ENCODE results near the gene RABAC1. TPM values are rescaled to one million over a fixed set of nuclear protein-coding genes. Genes with fewer than 3 reads are reported as not detected.

RABAC1 gene
- total RNA-seq, 2 experiments from 2014 or later: 171 to 191 TPM

DNA sequence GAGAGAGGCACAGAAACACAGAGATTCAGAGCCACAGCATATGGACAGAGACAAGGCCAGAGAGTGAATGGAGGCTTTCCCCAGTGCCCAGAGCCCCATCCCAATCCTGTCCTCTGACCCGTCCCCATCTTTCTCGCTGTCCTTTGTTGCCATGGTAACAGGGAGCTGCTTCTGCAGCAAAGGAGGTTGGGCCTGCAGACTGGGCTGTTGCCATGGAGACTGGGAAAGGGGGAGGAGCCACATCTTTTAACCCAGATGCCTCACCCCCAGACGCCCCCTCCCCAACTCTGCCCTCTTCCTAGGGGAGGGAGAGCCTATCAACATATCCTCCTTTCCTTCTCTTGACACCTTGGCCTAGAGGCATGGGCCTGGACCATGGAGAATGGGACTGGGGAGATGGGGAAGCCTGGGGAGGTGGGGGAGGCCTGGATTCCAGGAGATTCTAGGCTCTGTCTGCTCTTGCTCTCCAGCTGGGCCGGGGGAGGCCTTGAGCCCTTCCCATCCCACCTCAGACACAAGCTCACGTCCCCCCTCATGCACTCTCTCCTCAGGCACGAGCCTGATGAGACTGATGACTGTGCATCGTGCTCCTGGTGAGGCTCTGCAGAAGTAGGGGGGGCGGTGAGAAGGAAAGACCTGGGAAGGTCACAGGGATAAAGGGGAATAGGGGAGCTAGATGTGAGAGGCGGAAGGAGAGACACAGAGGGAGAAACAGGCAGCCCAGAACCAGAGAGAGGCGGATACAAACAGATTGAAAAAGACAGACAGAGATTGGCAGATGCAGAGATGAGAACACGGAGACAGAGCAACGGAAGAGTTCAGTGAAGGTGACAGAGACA lies 37.1 kb upstream of the RABAC1 start:
- no peak overlapping the region for H3K4me3 ChIP-seq (ENCODE audit: low read depth, low read length, poor library complexity, severe bottlenecking)
- CTCF ChIA-PET (ENCODE audit: unreplicated experiment): no interaction called here
- no peaks in the 10 kb centered on the region for H3K9me2 ChIP-seq (ENCODE audit: insufficient read depth, low read length)
- POLR2A ChIA-PET: no interaction called here
- TF ChIP-seq, protein P1, sequence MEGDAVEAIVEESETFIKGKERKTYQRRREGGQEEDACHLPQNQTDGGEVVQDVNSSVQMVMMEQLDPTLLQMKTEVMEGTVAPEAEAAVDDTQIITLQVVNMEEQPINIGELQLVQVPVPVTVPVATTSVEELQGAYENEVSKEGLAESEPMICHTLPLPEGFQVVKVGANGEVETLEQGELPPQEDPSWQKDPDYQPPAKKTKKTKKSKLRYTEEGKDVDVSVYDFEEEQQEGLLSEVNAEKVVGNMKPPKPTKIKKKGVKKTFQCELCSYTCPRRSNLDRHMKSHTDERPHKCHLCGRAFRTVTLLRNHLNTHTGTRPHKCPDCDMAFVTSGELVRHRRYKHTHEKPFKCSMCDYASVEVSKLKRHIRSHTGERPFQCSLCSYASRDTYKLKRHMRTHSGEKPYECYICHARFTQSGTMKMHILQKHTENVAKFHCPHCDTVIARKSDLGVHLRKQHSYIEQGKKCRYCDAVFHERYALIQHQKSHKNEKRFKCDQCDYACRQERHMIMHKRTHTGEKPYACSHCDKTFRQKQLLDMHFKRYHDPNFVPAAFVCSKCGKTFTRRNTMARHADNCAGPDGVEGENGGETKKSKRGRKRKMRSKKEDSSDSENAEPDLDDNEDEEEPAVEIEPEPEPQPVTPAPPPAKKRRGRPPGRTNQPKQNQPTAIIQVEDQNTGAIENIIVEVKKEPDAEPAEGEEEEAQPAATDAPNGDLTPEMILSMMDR (conservative IDR thresholded peaks at IDR 0.05; ENCODE audit: low read length): no peak
- no peak for TF ChIP-seq EZH2phosphoT487 (IDR thresholded peaks at IDR 0.05; ENCODE audit: borderline replicate concordance, low read depth, low read length)
- no peak overlapping the region for H3K27ac ChIP-seq (ENCODE audit: low read depth, low read length, poor library complexity, severe bottlenecking)
- H3K36me3 ChIP-seq (ENCODE audit: insufficient read depth, low read length): no peaks in the 10 kb centered on the region
- H4K20me1 ChIP-seq (ENCODE audit: insufficient read depth, low read length): no peaks in the 10 kb centered on the region
- H3K4me2 ChIP-seq (ENCODE audit: low read length): no peak overlapping the region
- no peaks in the 10 kb centered on the region for H3K9me3 ChIP-seq (ENCODE audit: low read length)
- intact Hi-C loops (cut with micrococcal nuclease; ENCODE audit: unreplicated experiment): loop anchor here (2.0 kb wide), 1 partner anchor 37 kb away; the partner anchor contains the start of gene RABAC1
- no peak overlapping the region for H2AFZ ChIP-seq (ENCODE audit: low read length)
- H3K4me1 ChIP-seq (ENCODE audit: insufficient read depth, low read length, poor library complexity, severe bottlenecking): peaks cover 38% of the 10 kb centered on the region
- peak; percentile 42 for DNase-seq (ENCODE audit: low spot score)
- BruUV-seq (replicated peaks): no TSS peak
- H3K79me2 ChIP-seq (ENCODE audit: insufficient read depth, low read depth, low read length): no peaks in the 10 kb centered on the region

DNA sequence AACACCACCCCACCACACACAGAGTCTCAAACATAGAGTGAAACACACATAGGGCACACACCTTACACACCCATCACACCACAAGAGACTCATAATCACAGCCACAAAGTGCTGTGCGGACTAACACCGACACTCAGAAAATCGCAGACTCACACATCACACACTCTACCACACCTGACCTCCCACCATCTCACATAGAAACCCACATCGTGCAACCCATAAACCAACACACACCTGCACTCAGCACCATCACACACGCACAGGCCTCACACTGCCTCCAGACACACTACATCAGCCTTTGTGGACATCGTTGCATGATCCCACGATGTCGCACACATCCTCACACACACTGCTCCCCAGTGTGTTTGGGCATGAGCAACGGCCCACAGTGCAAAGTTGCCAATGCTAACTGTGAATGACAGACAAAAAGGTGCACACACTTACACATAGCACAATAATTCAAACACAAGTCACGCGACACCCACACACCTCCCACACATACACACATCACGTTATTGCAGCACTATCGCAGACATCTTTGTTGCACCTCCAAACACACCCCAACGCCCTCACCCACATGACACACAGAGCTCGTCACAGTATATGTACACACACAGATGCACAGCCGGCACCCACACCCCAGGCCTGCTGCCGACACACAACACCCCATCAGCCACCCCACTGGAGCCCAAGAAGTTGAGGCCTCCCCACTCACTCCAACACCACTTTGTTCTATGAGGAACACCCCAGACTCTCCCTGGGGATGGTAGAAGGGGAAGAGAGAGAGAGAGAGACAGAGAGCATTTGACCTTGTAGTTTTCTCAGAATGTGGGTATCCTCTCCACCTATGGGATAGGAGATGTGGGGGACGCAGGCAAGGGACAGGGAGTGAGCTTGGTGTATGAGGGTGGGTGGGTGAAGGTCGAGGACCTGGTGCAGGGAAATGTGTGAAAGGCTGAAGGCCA lies 36.2 kb upstream of the RABAC1 start:
- TF ChIP-seq, protein P1 (conservative IDR thresholded peaks at IDR 0.05; ENCODE audit: low read length): no peak
- TF ChIP-seq EZH2phosphoT487 (IDR thresholded peaks at IDR 0.05; ENCODE audit: borderline replicate concordance, low read depth, low read length): no peak
- H3K4me2 ChIP-seq (ENCODE audit: low read length): no peak overlapping the region
- H3K4me3 ChIP-seq (ENCODE audit: low read depth, low read length, poor library complexity, severe bottlenecking): no peak overlapping the region
- H3K36me3 ChIP-seq (ENCODE audit: insufficient read depth, low read length): no peaks in the 10 kb centered on the region
- H3K27ac ChIP-seq (ENCODE audit: low read depth, low read length, poor library complexity, severe bottlenecking): no peak overlapping the region
- POLR2A ChIA-PET: no interaction called here
- no peaks in the 10 kb centered on the region for H3K9me2 ChIP-seq (ENCODE audit: insufficient read depth, low read length)
- CTCF ChIA-PET (ENCODE audit: unreplicated experiment): no interaction called here
- intact Hi-C loops (cut with micrococcal nuclease; ENCODE audit: unreplicated experiment): loop anchor here (2.0 kb wide), 1 partner anchor 36 kb away; the partner anchor contains the start of gene RABAC1
- no peaks in the 10 kb centered on the region for H4K20me1 ChIP-seq (ENCODE audit: insufficient read depth, low read length)
- H3K9me3 ChIP-seq (ENCODE audit: low read length): no peaks in the 10 kb centered on the region
- no peaks in the 10 kb centered on the region for H3K79me2 ChIP-seq (ENCODE audit: insufficient read depth, low read depth, low read length)
- DNase-seq (ENCODE audit: low spot score): no peak
- H2AFZ ChIP-seq (ENCODE audit: low read length): no peak overlapping the region
- H3K4me1 ChIP-seq (ENCODE audit: insufficient read depth, low read length, poor library complexity, severe bottlenecking): peaks cover 38% of the 10 kb centered on the region
- BruUV-seq (replicated peaks): no TSS peak

All from OCI-LY7 (cell line).